GM13976 (cell line): ENCODE results near the gene UCKL1.

Source experiments
- DNase-seq: peaks from one replicate; pipeline ENCODE4 v3.0.0; 2012; ENCODE audit warnings: low spot score
- CTCF ChIP-seq: IDR thresholded peaks from 2 replicates; pipeline ENCODE4 v1.5.1; 2012; ENCODE audit warnings: borderline replicate concordance, mild to moderate bottlenecking; ENCODE audit not compliant: insufficient read depth; ENCODE audit errors: extremely low read depth, missing control alignments, control extremely low read depth
- in situ Hi-C: fragments of 300-500 bp; cut with MboI; formaldehyde crosslinking; loops from one replicate; pipeline ENCODE4 v1.12.0; 2022; ENCODE audit warnings: low sequenced_read_pairs, mixed read lengths, inconsistent platforms; ENCODE audit not compliant: unreplicated experiment

UCKL1 gene

GRCh38 chr20:63945031-63945658 is 11.1 kb downstream of the UCKL1 start:
- DNase-seq: no peak
- in situ Hi-C loops: no loop called here
- TF ChIP-seq CTCF: no peak

- in situ Hi-C loops: no loop called here
- DNase-seq: no peak
- TF ChIP-seq CTCF: no peak
Measured at GRCh38 chr20:63944078-63944941, 11.9 kb downstream of the UCKL1 start.

- in situ Hi-C loops: no loop called here
Measured at GRCh38 chr20:63943808-63944077, 12.5 kb downstream of the UCKL1 start.

GRCh38 chr20:63942969-63943807 is 13.0 kb downstream of the UCKL1 start:
- no peak for DNase-seq
- in situ Hi-C loops: no loop called here
- no peak for TF ChIP-seq CTCF

More at GRCh38 chr20:63943808-63944077, 12.5 kb downstream of the UCKL1 start:
- no peak for TF ChIP-seq CTCF
- no peak for DNase-seq

- TF ChIP-seq CTCF: no peak
- peak; percentile 72 for DNase-seq
Measured at GRCh38 chr20:63942250-63942951, 13.8 kb downstream of the UCKL1 start.

More at GRCh38 chr20:63942250-63942951, 13.8 kb downstream of the UCKL1 start:
- in situ Hi-C loops: no loop called here
